ENCODE measurements around the gene OPCML. TPM values are rescaled to one million over a fixed set of nuclear protein-coding genes. Genes with fewer than 3 reads are reported as not detected.

Gene OPCML
- total RNA-seq, 4 donors from 2014 or later = 0.06 to 0.83 (median 0.24) TPM

DNA sequence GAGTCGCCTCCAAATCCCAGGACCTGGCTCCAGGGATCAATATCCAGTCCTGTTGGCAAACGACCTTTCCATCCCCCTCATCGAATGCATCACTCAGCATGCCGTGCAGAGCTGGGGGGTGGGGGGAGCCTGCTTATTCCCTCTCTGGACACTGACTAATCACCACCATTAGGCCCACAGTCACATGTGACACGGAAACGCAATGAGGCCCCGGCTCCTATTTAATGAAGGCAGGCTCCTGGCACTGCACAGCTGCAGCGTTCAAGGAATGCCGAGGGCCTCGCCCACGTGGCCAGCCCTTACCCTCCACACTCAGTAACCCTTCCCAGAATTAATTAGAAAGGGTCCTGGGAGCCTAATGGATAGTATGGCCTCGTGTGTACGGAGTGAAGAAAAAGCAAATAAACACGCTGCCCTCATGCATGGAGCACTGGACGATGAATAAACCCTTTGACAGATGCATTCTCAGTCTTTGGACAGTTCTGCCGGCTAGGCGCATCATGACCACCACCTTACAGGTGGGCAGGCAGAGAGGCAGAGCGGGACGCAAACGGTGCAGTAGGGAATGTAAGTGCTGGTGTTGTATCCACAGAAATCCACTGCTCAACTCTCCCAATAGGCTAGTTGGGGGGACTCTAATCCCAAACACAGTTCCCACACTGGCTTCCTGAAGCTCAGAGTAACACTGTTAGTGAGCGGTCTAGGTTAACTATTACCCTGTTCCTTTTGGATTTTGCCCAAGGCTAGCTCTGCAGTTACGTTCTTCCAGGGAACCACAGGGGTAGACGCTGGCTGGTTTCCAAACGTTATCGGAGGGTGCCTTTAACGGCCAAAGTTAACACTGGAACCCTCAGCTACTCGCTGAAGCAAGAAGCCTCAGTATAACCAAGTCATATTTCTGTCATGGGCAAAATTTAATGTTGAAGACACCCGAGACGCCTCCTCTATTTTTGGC lies 490.1 kb downstream of the OPCML start:
- TF ChIP-seq POLR2A (IDR thresholded peaks at IDR 0.05; ENCODE audit: low read depth) = no peak
- no peak for TF ChIP-seq EP300 (IDR thresholded peaks at IDR 0.05)
- no peak for TF ChIP-seq POLR2AphosphoS5 (IDR thresholded peaks at IDR 0.05)
- TF ChIP-seq, protein P1, sequence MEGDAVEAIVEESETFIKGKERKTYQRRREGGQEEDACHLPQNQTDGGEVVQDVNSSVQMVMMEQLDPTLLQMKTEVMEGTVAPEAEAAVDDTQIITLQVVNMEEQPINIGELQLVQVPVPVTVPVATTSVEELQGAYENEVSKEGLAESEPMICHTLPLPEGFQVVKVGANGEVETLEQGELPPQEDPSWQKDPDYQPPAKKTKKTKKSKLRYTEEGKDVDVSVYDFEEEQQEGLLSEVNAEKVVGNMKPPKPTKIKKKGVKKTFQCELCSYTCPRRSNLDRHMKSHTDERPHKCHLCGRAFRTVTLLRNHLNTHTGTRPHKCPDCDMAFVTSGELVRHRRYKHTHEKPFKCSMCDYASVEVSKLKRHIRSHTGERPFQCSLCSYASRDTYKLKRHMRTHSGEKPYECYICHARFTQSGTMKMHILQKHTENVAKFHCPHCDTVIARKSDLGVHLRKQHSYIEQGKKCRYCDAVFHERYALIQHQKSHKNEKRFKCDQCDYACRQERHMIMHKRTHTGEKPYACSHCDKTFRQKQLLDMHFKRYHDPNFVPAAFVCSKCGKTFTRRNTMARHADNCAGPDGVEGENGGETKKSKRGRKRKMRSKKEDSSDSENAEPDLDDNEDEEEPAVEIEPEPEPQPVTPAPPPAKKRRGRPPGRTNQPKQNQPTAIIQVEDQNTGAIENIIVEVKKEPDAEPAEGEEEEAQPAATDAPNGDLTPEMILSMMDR (IDR thresholded peaks at IDR 0.05) = no peak
- WGBS = 65% methylated on average over 29 of the region's 29 CpGs

DNA sequence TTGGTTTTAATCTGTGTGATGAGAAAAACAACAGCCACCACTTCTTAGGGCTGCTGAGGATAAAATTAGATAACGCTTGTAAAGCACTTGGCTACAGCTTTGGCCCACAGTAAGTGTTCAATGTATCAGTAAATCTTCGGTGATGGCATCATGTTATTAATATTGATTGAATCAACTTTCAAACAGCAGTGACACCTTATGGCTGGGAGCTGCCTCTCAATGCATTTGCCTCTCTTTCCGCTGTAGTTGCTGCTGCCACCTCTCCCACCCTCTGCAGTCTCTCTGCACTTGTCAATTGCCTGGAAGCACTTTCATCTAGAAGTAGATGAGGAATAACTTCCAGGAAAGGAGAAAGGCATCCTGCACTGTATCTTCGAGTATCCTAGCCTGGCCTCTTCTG lies 491.1 kb downstream of the OPCML start:
- WGBS = 73% methylated on average over 4 of the region's 4 CpGs
- Histone ChIP-seq H3K4me3 (no peak overlapping the region), H3K4me1 (peaks cover 0 to 4% (median 0%) of the 10 kb centered on the region in 4 donors), H3K9me3 (no peaks in the 10 kb centered on the region), H3K36me3 (no peaks in the 10 kb centered on the region), H3K27ac (replicated peaks in 1 of 4) (no peak overlapping the region), H3K27me3 (peaks cover 0 to 70% (median 0%) of the 10 kb centered on the region in 4 donors)
- intact Hi-C loops (cut with DNase I) = no loop called here
- TF ChIP-seq EP300 (IDR thresholded peaks at IDR 0.05) = no peak
- no peak for TF ChIP-seq POLR2A (IDR thresholded peaks at IDR 0.05; ENCODE audit: low read depth)
- no peak for TF ChIP-seq POLR2AphosphoS5 (IDR thresholded peaks at IDR 0.05)
- TF ChIP-seq, protein P1 (IDR thresholded peaks at IDR 0.05) = no peak
- DNase-seq (ENCODE audit: extremely low spot score) = no peak

More for the DNA sequence above, 490.1 kb downstream of the OPCML start:
- DNase-seq (ENCODE audit: extremely low spot score) = no peak
- Histone ChIP-seq H3K36me3 (no peaks in the 10 kb centered on the region), H3K9me3 (no peaks in the 10 kb centered on the region), H3K27ac (replicated peaks in 1 of 4) (no peak overlapping the region), H3K27me3 (peaks cover 0 to 74% (median 0%) of the 10 kb centered on the region in 4 donors), H3K4me1 (peaks cover 0 to 4% (median 0%) of the 10 kb centered on the region in 4 donors), H3K4me3 (no peak overlapping the region)
- intact Hi-C loops (cut with DNase I) = no loop called here

DNA sequence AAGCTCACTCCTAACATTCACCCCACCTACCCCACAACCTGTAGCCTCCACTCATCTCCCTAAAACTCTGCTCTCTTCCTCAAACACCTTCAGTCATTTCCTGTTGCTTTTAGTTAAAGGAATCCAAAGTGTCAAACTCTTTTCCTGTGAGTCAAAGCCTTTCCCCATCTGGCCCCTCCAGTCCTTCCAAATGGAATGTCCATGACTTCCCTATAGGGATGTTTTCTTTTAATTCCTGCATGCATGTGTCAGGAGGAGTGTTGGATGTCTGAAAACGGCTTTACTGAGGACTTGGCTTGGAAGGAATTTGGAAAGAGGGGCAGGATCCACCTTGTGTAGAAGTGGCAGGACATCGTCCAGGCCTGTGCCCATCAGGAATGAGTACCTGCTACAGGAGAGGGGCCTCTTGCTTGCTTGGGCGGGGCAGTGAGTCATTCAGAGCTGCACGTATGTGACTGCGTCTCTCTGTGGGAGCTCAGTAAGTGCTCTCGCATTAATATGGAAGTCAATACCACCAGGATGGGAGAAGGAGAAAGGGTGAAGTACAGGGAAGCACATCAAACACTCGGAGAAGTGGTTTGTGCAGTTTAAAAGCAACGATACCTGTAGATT lies 491.9 kb downstream of the OPCML start:
- H3K9me3 ChIP-seq = no peaks in the 10 kb centered on the region
- intact Hi-C loops (cut with DNase I) = no loop called here
- no peak for TF ChIP-seq POLR2A (IDR thresholded peaks at IDR 0.05; ENCODE audit: low read depth)
- no peak for TF ChIP-seq POLR2AphosphoS5 (IDR thresholded peaks at IDR 0.05)
- TF ChIP-seq, protein P1 (IDR thresholded peaks at IDR 0.05) = no peak
- TF ChIP-seq EP300 (IDR thresholded peaks at IDR 0.05) = no peak
- peaks cover 0 to 62% (median 0%) of the 10 kb centered on the region in 4 donors for H3K27me3 ChIP-seq
- peaks cover 0 to 4% (median 0%) of the 10 kb centered on the region in 4 donors for H3K4me1 ChIP-seq
- no peak overlapping the region for H3K4me3 ChIP-seq
- no peak for DNase-seq (ENCODE audit: extremely low spot score)
- 66% methylated on average over 8 of the region's 8 CpGs for WGBS
- H3K27ac ChIP-seq (replicated peaks in 1 of 4) = no peak overlapping the region
- no peaks in the 10 kb centered on the region for H3K36me3 ChIP-seq

GRCh38 chr11:133038850-133039249 lies 493.5 kb downstream of the OPCML start:
- no peak for DNase-seq (ENCODE audit: extremely low spot score)
- Histone ChIP-seq H3K9me3 (no peaks in the 10 kb centered on the region), H3K36me3 (no peaks in the 10 kb centered on the region), H3K27me3 (peaks cover 0 to 48% (median 0%) of the 10 kb centered on the region in 4 donors), H3K27ac (replicated peaks in 1 of 4) (no peak overlapping the region), H3K4me3 (no peak overlapping the region), H3K4me1 (peaks cover 0 to 4% (median 0%) of the 10 kb centered on the region in 4 donors)
- 43% methylated on average over 4 of the region's 4 CpGs for WGBS
- no peak for TF ChIP-seq POLR2A (IDR thresholded peaks at IDR 0.05; ENCODE audit: low read depth)
- no peak for TF ChIP-seq EP300 (IDR thresholded peaks at IDR 0.05)
- TF ChIP-seq, protein P1 (IDR thresholded peaks at IDR 0.05) = no peak
- TF ChIP-seq POLR2AphosphoS5 (IDR thresholded peaks at IDR 0.05) = no peak
- intact Hi-C loops (cut with DNase I) = no loop called here

Data from esophagus muscularis mucosa (tissue), 4 donors.